ENCODE results near the gene MCF2L2.
"Not testable (repeated sequence)": the region's sequence is repeated elsewhere in the genome, so short reads cannot be mapped to it uniquely, and the experiment has no call there.

- not testable (repeated sequence) for TF ChIP-seq CTCF, ZSCAN5A, ZNF155, ZNF362, ZBTB17, ZNF24 (tag by site-specific recombination; IDR thresholded peaks at IDR 0.05)
- TF ChIP-seq, protein P1, sequence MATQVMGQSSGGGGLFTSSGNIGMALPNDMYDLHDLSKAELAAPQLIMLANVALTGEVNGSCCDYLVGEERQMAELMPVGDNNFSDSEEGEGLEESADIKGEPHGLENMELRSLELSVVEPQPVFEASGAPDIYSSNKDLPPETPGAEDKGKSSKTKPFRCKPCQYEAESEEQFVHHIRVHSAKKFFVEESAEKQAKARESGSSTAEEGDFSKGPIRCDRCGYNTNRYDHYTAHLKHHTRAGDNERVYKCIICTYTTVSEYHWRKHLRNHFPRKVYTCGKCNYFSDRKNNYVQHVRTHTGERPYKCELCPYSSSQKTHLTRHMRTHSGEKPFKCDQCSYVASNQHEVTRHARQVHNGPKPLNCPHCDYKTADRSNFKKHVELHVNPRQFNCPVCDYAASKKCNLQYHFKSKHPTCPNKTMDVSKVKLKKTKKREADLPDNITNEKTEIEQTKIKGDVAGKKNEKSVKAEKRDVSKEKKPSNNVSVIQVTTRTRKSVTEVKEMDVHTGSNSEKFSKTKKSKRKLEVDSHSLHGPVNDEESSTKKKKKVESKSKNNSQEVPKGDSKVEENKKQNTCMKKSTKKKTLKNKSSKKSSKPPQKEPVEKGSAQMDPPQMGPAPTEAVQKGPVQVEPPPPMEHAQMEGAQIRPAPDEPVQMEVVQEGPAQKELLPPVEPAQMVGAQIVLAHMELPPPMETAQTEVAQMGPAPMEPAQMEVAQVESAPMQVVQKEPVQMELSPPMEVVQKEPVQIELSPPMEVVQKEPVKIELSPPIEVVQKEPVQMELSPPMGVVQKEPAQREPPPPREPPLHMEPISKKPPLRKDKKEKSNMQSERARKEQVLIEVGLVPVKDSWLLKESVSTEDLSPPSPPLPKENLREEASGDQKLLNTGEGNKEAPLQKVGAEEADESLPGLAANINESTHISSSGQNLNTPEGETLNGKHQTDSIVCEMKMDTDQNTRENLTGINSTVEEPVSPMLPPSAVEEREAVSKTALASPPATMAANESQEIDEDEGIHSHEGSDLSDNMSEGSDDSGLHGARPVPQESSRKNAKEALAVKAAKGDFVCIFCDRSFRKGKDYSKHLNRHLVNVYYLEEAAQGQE (tag by site-specific recombination; IDR thresholded peaks at IDR 0.05) = not testable (repeated sequence)
Measured at GRCh38 chr3:183179550-183179908, 248.9 kb downstream of the MCF2L2 start.
